A673 (cell line): ENCODE measurements around the gene RGS3.

Source experiments
- CTCF ChIP-seq: fragments of 300-800, 200-600 bp; sonication (generic); conservative IDR thresholded peaks from 2 replicates; pipeline ENCODE4 v1.5.1; 2017; ENCODE audit warnings: low read depth, mild to moderate bottlenecking, antibody characterized with exemption, low read length, moderate library complexity, mixed read lengths
- EZH2 ChIP-seq: fragments of 200-600 bp; sonication (generic); IDR thresholded peaks from 2 replicates; pipeline ENCODE4 v1.6.1; 2017; ENCODE audit warnings: borderline replicate concordance, low read depth, mild to moderate bottlenecking, mixed read lengths, antibody characterized with exemption, low read length; ENCODE audit not compliant: poor library complexity, severe bottlenecking

GRCh38 chr9:113618836-113619490, 155.4 kb downstream of the RGS3 start:
- TF ChIP-seq CTCF (no peak), EZH2 (no peak)
